Brain microvascular endothelial cell (primary cell): ENCODE measurements around the gene LRRC27.
"Not testable (repeated sequence)": the region's sequence is repeated elsewhere in the genome, so short reads cannot be mapped to it uniquely, and the experiment has no call there.

Experiments
- DNase-seq: peaks from one replicate; pipeline ENCODE4 v3.0.0-alpha.2; 2020
- H3K27ac ChIP-seq: fragments of 250-450 bp; sonication (Bioruptor Pico); 2 replicates; pipeline ENCODE4 v1.5.1; 2020; ENCODE audit warnings: mild to moderate bottlenecking, moderate library complexity
- H3K27me3 ChIP-seq: fragments of 250-450 bp; sonication (Bioruptor Pico); replicated peaks from 2 replicates; pipeline ENCODE4 v1.5.1; 2020; ENCODE audit warnings: mild to moderate bottlenecking
- H3K36me3 ChIP-seq: fragments of 250-450 bp; sonication (Bioruptor Pico); replicated peaks from 2 replicates; pipeline ENCODE4 v1.5.1; 2020; ENCODE audit warnings: mild to moderate bottlenecking
- H3K4me3 ChIP-seq: 2 replicates; pipeline ENCODE4 v1.5.1; 2011; ENCODE audit warnings: low read depth, mild to moderate bottlenecking, control low read depth, low read length, moderate library complexity
- CTCF ChIP-seq: IDR thresholded peaks from 2 replicates; pipeline ENCODE4 v1.5.1; 2011; ENCODE audit warnings: low read depth, mild to moderate bottlenecking, moderate library complexity, low read length, control low read depth, inconsistent platforms; ENCODE audit errors: missing control alignments
- in situ Hi-C: cut with HindIII; loops from 2 replicates; pipeline ENCODE4 v1.10.0; 2017; ENCODE audit warnings: low sequenced_read_pairs, low pct_ligation_motif_present

The LRRC27 gene

DNA sequence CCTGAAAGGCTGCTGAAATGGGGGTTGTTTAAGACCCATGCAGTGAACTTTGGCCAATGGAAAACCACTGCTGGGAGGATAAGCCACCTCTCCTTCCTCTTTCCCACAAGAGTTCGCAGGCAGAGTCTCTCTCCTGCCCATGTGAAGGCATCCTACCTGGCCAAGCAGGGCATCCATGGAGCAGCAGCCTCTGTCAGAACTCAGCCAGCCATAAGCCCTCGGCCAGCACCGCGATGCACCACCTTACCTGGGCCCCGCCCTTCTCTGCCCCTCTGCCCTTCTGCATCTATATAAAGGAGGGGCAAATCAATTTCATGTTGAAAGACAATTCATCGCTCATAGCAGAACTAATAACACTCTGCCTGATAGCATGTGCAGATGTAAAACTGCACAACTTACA lies 18.1 kb upstream of the LRRC27 start:
- DNase-seq, result no peak
- Histone ChIP-seq H3K36me3 (no peaks in the 10 kb centered on the region), H3K27me3 (no peaks in the 10 kb centered on the region), H3K27ac (no peak overlapping the region), H3K4me3 (no peak overlapping the region)
- TF ChIP-seq CTCF, result no peak
- in situ Hi-C loops, result no loop called here

DNA sequence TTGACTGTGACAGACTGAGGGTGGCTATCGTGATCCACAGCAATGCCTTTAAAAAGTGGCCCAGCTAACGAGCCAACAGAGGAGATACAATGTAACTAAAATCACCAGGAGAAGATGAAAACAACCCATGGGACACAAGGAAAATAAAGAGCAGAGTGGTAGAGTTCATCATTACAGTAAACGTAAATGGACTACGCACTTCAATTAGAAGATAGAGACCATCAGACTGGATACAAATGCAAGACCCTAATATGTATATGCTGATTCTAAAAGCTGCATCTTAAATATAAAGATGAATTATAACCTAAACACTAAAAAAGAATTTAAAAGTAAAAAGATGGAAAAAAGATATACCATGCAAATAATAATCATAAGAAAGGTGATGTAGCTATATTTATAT lies 17.7 kb upstream of the LRRC27 start:
- H3K27ac ChIP-seq, result no peak overlapping the region
- in situ Hi-C loops, result no loop called here
- no peaks in the 10 kb centered on the region for H3K27me3 ChIP-seq
- no peaks in the 10 kb centered on the region for H3K36me3 ChIP-seq
- no peak for TF ChIP-seq CTCF
- no peak for DNase-seq
- no peak overlapping the region for H3K4me3 ChIP-seq

DNA sequence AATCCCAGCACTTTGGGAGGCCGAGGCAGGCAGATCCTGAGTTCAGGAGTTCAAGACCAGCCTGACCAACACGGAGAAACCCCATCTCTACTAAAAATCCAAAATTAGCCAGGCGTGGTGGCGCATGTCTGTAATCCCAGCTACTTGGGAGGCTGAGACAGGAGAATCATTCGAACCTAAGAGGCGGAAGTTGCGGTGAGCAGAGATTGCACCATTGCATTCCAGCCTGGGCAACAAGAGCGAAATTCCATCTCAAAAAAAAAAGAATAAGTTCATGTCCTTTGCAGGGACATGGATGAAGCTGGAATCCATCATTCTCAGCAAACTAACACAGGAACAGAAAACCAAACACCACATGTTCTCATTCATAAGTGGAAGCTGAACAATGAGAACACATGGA lies 17.1 kb upstream of the LRRC27 start:
- H3K4me3 ChIP-seq, H3K27ac ChIP-seq, in situ Hi-C loops, H3K36me3 ChIP-seq, DNase-seq, H3K27me3 ChIP-seq: not testable (repeated sequence)

GRCh38 chr10:132316133-132316532 lies 15.9 kb upstream of the LRRC27 start:
- no peak for TF ChIP-seq CTCF
- in situ Hi-C loops, result no loop called here

GRCh38 chr10:132317477-132317876 lies 14.5 kb upstream of the LRRC27 start:
- H3K27me3 ChIP-seq, H3K4me3 ChIP-seq, in situ Hi-C loops, H3K36me3 ChIP-seq, DNase-seq, H3K27ac ChIP-seq: not testable (repeated sequence)

More at GRCh38 chr10:132316133-132316532, 15.9 kb upstream of the LRRC27 start:
- H3K4me3 ChIP-seq, result no peak overlapping the region
- no peak overlapping the region for H3K27ac ChIP-seq
- no peaks in the 10 kb centered on the region for H3K36me3 ChIP-seq
- no peak for DNase-seq
- H3K27me3 ChIP-seq, result no peaks in the 10 kb centered on the region

DNA sequence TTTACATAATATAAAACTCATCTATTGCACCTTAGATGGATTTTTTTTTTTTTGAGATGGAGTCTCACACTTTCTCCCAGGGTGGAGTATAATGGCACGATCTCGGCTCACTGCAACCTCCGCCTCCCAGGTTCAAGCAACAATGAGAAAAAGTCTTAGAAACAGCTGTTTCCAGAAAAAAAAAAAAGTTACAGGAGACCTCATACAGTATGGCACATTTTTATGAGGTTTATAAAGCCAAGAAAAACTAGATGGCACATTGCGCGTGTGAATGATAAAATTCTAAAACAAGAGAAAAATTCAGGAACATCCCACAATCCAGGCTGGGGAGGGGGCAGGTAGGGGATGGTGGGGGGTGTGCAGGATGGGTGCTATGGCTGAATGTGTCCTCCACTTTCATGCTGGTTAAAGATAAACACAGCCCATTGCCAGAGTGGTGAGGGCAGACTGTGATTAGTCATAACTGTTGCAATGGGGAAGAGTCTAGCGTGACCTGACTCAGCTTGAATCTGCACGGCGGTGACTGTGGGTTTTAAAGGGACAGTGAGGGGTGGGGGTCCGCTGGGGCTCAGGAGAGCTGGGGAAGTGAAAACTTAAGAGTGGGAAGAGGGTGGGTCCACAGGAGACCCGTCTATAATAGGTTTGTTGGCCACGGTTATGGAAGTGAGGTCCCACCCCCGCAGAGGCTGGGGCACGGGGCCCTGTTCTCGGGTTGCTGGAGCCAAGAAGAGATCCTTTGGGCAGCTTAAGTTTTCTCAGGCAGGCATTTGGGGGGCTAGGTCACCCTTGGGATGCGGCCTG lies 11.9 kb upstream of the LRRC27 start:
- H3K27ac ChIP-seq, result peak overlapping the region; percentile 76
- TF ChIP-seq CTCF, result no peak
- no peaks in the 10 kb centered on the region for H3K27me3 ChIP-seq
- H3K36me3 ChIP-seq, result no peaks in the 10 kb centered on the region
- no peak overlapping the region for H3K4me3 ChIP-seq
- DNase-seq, result peak; percentile 87
- in situ Hi-C loops, result no loop called here
